Vagina (tissue), 2 donors: Measurements from ENCODE around the gene HYAL2.

Source experiments
- POLR2A ChIP-seq, 2 donors: fragments of 450-650 bp; IDR thresholded peaks; one replicate each; pipeline ENCODE4 v1.6.1; 2017; ENCODE audit warnings: antibody characterized with exemption in 2 of 2, mild to moderate bottlenecking in 2 of 2, moderate library complexity in 2 of 2
- POLR2AphosphoS5 ChIP-seq, 2 donors: sonication (generic); formaldehyde crosslinking; IDR thresholded peaks; one replicate each; pipeline ENCODE4 v1.9.0; 2017; ENCODE audit warnings: antibody characterized with exemption in 2 of 2, mild to moderate bottlenecking in 2 of 2, low read depth in 1 of 2; ENCODE audit not compliant: insufficient read depth in 1 of 2
- TF ChIP-seq, protein P1 (sequence below), 3 experiments: fragments of 450-650 bp in 2 of 3; fragments of 200-600 bp in 1 of 3; sonication (generic) in 1 of 3; IDR thresholded peaks; one replicate each; pipeline ENCODE4 v1.5.1; 2017 to 2019; ENCODE audit warnings: antibody characterized with exemption in 3 of 3, mild to moderate bottlenecking in 2 of 3, moderate library complexity in 2 of 3

DNA sequence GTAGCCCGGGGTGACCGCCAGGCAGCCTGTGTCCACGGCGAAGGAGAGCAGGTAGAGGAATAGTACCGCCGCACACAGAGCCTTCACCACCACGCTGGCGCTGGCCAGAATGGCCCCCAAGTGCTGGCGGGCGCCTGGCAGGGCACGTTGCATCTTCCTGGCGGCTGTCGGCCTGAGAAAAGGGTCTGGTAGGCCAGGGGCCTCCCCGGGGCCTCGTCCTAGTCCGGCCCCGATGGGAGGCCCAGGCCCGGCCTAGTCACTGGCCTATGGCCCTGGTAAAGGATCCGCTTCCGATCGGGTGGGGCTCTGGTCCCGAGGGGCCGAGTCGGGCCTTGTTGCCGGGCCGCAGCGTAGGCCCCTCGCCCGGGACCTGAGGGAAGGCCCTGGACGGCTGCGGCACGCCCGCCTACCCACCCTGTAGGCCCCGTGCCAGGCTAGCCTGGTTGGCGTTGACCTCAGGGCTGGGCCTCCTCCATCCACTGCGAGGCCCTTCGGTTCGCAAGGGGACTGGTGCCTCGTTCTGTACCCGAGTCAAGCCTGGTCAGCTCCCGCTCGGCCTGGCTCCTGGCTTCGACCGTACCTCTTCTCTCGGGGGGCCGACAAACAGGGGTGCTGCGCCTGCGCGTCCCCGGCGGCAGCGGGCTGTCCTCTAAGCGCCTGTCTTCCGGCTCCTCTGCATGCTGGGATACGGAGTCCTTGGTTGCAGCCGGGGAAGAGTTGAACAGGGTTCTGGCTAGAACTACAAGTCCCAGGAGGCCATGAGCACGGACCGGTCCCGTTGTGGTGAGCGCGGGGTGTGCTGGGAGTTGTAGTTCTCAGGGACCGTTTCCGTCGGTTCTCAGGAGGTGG, 36.6 kb upstream of the HYAL2 start, which contains the start of gene TMEM115:
- TF ChIP-seq, protein P1, sequence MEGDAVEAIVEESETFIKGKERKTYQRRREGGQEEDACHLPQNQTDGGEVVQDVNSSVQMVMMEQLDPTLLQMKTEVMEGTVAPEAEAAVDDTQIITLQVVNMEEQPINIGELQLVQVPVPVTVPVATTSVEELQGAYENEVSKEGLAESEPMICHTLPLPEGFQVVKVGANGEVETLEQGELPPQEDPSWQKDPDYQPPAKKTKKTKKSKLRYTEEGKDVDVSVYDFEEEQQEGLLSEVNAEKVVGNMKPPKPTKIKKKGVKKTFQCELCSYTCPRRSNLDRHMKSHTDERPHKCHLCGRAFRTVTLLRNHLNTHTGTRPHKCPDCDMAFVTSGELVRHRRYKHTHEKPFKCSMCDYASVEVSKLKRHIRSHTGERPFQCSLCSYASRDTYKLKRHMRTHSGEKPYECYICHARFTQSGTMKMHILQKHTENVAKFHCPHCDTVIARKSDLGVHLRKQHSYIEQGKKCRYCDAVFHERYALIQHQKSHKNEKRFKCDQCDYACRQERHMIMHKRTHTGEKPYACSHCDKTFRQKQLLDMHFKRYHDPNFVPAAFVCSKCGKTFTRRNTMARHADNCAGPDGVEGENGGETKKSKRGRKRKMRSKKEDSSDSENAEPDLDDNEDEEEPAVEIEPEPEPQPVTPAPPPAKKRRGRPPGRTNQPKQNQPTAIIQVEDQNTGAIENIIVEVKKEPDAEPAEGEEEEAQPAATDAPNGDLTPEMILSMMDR (IDR thresholded peaks at IDR 0.05) = no peak
- peak in 1 of 2 donors; percentile 46 for TF ChIP-seq POLR2A (IDR thresholded peaks at IDR 0.05)
- TF ChIP-seq POLR2AphosphoS5 (IDR thresholded peaks at IDR 0.05; ENCODE audit: insufficient read depth in 1 of 2, low read depth in 1 of 2) = peak; percentile 93 to 99
